CD1c-positive myeloid dendritic cell (primary cell): ENCODE data around the gene NAA40.

ENCODE experiments used
- DNase-seq: peaks from one replicate; pipeline ENCODE4 v3.0.0-alpha.2; 2016; ENCODE audit errors: extremely low spot score

The NAA40 gene

DNA sequence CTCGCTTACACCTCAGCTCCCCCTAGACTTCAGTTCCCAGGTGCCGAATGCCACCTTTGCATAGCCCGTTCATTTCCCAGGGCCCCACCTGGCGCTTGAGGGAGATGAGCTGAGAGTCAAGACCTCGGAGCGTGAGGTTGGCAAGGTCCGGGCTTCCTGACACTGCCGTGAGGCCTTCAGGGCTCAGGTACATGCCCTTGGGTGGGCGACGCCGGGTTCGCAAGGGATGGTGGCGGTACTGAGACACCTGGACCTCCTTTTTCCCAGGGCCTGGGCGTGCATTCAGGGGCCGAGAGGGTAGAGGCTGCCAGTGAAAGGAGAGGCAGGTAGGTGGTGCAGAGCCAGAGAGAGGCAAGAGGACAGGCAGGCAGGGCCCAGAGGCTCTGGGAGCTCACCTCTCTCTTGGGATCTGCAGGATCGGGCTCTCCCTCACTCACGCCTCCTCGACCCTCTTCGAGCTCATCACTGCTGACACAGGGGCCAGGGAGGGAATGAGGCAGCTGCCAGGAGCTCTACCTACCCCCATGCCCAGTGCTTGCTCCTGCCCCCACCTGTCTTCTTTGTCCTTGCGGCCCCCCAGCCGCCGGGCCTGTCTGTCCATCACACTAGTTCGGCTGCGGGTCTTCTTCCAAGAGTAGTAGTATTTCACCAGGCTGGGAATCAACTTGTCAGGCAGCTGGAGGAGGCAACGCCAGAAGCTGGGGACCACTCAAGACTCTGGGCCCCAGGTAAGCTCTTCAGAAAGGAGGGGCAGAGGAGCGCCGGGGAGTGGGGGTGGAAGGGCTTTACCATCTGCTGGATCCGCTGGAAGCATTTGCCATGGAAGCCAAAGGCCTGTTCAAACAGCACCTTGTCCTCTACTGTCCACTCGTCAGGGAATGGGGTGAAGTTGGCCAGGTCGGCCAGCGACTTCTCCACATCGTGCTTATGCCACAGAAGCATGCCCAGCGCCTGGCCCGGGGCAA is 24.7 kb upstream of the NAA40 start:
- DNase-seq = no peak

DNA sequence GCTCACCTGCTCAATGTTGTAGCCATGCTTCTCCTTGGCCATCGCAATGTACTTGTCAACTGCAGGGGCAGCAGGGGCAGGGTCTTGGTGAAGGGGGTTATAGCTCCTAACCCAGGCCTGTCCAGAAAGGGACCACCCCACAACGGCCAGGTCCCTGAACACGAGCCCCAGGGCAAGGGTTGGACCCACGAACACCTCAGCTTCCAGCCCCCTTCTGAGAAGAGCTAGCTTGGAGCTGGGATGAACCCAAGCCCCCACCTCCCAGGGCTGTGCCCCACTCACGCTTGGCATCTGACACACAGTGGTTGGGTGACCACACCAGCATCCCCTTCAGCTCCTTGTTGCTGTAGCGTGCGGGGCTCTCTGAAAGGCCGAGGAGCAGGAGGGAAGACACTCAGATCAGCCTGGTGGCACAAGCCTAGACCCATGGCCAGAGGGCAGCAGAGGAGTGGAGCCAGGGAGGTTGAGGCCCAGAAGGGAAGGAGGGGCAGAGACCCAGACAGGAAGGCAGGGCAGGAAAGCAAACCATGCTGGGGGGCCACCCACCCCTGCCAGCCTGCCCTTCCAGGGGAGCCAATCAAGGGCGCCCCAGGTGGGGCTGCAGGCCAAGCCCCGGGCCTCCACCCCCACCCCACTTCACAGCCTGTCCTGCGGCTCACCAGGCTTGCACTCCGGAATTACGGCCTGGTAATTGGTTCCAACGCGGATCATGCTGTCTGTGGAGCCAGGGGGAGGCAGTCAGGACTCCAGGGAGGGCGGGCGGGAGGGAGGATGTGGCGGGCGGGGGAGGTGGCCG is 23.7 kb upstream of the NAA40 start:
- no peak for DNase-seq

DNA sequence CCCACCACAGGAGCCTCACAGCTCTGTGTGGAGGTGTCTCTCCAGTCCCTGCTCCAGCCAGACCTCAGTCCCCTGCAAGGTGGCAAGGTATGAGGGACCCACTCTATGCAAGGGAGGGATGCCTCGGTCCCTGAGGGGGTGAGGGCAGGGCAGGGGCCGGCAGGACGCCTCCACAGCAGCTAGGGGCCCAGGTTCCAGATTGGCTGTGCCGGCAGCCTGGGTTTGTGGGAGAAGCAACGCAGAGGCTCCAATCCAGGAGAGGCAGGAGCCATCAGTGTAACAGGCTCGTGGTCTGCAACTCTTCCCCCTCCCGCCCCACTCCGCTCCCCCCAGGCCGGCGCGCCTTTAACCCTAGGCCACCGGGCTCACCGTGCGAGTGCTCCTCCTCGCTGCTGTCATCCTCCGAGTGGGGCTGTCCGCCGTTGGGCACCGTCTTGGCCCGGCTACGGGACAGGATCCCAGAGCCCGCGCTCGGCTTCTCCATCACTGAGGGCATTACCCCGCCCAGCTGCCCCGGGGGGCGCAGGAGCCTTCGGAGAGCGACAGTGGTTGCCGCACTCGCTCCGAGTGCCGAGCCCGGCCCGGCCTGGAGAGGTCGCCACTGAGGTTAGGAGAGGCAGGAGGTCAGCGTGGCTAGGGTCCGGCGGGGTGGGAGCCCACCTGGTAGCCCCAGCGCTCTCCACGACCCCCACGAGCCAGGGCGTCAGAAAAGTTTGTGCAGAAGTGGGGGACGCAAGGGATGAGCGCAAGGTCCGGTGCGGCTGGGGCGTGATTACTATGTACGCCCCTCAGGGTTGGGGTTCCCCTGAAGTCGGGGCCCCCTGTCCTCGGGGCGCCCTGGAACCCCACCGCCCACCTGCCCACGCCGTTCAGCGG is 22.6 kb upstream of the NAA40 start:
- no peak for DNase-seq

DNA sequence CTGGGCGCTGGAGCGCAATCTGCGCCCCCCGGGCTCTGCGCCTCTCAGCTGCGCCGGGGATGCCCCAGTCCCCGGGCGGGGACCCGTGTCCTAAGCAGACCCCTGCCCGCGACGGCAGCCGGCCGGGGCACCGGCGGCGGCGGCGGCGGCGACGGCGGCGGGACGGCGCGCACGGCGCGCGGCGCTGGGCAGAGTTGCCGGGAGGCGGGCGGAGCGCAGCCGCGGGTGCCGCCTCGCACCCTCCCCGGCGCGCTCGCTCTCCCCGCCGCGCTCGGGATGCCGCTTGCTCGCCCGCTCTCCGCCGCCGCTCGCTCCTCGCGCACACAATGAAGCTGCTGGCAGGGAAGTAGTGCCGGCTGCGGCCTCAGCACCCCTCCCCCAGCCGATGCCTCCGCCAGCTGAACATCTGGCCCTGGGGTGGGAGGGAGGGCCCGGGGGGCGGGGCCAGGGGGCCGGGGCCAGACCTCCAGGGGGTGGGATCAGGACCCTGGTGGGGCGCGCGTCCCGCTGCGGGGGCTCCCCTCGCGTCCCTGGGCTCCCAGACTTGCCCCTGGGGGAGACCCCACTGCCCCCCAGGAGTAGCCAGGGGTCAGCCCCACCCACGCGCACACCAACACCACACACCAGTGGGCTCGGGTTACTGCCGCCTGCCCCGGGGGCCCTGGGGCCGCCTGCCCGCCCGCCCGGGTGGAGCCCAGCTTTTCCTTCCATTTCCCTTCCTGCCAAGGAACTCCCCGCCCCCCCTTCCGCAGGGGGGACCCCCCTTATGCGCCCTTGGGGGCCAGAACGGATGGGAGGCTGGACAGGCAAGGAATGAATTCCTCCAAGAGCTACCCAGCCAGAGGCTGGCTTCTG is 21.7 kb upstream of the NAA40 start, which contains the start of gene RCOR2:
TSS of gene RCOR2 (minus strand) at position 328 of the 855 bp plus-strand sequence. CDS start 708 bp downstream, outside the sequence.
- DNase-seq = peak; percentile 68

DNA sequence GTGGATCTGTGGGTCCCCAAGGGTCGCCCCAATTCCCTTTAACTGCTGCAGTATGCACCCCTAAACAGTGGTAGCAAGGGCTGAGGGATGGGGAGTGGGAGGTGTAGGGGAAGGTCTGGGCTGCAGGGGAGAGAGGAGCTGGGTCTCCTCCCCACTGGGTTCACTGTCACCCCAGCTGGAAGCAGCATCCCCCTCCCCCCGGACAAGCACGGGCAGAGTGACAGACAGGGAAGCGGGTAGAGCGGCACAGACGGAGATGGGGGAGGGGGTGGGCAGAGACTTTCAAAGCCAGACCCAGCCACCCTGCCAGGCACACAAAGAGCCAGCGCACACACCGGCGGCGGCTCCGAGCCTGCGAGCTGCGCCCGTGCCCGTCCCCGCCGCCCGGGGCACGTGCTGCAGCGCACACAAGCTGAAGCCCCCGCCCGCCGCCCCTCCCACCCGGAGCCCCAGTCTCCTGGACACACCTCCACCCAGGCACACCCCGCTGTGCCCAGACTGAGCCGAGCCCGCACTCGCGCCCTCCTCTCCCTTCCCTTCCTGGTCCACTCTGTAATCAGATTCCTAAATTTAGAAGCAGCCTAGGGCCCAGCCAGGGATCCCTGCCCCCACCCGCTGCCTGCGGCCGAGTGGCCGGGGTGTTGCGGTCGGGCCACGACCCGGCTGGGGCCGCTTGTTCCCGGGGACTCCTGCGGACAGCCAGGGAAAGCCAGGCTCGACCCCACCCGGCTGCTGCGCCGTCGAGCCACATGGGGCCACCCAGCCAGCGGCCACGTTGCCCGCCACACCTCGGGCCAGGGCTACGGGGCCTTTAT is 20.9 kb upstream of the NAA40 start:
- DNase-seq = no peak

DNA sequence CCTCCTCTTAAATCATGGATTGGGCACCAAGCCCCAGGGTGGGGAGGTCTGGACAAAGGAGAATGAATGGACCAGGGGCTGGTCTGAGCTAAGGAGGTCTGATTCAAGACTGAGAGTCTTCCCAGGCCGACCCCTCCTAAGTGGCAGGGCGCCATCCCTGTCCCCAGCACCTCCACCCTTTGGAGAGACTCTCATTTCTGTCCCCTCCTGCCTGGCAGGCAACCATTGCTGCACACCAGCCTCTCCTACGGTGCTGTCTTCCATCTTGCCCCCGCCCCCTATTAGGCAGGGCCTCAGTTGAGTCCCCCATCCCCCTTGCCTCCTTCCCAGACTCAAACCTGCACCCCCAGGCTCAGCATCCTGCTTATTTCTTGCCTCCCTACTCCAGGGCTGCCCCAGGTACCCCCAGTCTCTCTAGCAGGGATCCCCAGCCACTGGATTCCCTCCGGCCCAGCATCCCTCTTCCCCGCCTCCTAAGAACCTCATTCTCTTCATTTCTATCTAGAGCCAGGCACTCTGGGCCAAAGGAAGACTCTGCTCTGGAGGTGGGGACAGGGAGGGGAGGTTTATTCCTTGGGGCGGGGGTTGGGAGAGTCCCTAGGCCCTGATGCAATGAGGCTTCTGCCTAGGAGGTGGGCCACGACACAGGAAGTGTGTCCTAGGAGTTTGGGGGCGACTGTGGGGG is 20.2 kb upstream of the NAA40 start:
- DNase-seq = no peak

DNA sequence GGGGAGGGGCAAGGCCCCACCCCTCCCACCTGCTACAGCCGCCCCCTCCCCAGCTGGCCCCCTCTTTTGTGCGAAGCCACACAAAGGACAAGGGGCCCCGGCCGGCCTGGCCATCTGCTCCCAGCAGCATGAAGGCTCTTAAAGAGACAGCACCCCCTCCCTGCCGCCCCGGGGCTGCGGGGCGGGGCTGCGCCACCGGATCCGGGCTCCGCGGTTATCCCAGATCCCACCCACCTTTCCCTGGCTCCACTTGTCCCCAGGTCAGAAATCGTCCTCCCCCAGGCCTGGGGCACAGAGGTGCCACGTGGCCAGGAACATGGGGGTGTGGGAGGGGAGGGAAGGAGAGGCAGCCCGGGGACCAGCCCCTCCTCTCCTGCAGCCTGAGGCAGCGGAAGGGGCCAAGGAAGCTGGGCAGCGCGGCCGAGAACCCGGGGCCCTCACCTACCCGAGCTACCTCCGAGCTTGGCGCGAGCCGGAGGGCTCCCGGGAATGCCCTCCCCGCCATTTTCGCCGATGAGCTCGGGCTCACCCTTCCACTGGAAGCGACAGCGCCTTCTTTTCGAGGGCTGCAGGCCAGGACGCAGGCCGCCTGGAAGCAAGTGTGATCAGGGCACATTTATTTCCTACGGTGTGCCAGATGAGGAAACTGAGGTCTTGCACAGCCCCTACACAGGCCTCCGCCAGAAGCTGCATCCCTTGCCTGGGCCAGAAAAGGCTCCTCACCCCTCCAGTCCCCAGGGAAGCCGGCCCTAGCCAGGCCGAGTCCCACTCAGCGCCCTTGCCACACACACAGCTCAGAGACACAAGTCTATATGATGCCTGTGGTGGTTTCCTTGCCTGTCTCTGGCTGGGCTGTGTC is 19.3 kb upstream of the NAA40 start:
- no peak for DNase-seq

DNA sequence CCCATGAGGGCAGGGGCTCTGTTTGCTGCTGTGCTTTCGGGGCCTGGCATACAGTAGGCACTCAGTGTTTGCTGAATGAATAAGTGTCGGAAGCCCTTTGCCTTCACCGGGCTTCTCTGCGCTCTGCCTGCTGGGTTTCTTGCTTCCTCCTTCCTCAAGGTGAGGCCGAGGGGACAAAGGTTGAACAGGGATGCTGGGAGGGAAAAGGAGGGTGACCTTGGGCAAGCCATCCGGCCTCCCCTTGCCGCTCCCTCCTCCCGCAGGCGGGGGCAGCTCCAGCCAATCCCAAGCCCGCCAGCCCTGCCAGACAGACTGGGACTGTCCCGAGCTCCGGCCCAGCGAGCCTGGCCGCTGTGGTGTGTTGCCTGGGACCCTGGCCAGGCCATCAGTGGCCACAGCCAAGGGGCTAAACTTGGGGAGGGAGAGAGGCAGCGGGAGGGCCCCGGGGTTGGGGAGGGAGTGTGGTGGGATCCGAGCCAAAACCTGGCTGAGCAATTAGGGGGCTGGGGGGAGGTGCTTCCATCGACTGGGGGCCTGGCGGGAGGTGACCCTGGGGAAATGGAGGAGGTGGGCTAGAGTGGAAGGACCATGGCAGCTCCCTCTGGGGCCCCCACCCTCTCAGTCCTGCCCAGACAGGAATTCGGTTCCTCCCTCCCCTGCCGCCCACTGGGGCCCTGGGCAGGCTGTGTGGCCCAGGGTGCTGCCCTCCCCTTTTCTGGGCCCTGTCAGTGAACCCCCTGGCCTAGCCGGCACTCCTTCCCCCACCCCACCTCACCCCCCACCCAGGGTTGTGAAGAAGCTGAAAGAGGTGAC is 18.5 kb upstream of the NAA40 start:
- no peak for DNase-seq

DNA sequence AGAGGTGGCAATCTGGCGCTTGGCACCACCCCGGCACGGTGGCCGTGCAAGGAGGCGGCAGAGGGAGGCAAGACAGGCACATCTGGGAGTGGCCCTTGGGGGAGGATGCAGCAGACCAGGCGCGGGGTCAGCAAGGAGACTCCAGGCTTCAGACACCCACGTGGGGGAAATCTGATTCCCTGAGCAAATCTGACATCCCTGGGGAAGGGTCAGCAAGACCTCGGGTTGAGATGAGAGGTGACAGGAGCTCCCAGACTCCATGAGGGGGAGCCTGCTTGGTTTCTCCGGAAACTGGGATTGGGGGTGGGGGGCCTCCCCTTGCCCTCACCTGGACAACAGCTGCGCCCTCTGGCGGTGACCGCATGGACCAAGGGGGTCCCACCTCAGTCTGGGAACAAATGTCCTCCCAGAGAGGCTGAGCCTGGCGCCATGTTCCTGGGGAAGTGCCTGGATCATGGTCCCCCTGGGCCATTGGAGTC is 17.8 kb upstream of the NAA40 start:
- no peak for DNase-seq

DNA sequence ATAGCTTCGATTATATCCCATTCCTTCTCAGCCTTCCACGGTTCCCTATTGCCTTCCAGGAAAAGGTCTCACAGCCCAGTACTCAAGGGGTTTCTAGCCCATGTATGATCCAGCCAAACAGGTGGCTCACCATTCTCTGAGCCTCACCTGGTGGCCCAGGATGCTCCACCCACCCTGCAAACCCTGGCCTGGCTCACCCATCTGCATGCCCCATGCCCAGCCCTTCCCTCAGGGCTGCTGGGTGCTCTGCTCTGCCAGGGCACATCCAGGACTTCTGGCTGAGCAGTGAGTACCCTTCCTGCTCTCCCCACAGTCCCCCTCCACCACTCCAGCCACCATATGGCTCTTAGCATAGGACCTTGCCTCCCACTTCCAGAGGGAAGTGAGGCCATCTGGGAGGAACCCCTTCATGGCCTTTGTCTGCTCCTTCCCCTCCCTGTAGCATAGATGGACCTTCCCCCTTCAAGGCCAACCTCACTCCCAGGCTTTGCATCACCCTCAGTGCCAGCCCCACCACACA is 16.1 kb upstream of the NAA40 start:
- DNase-seq = no peak

DNA sequence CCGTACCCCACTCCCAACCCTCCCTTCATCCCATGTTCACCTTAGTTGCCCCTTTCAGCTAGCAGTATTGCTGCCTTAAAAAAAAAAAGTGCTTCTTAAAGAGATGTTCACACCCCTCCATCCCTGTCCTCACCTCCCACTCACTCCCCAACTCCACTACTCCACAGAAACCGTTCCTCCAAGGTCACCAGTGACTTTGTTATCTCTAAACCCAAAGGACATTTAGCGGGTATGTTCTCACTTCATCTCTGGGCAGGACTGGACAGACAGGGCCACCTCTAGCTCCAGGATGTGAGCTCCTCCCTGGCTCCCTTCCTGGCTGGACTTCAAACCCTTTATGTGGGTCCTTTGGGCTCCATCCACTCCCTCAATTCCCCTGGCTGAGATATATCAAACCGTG is 15.5 kb upstream of the NAA40 start:
- no peak for DNase-seq

DNA sequence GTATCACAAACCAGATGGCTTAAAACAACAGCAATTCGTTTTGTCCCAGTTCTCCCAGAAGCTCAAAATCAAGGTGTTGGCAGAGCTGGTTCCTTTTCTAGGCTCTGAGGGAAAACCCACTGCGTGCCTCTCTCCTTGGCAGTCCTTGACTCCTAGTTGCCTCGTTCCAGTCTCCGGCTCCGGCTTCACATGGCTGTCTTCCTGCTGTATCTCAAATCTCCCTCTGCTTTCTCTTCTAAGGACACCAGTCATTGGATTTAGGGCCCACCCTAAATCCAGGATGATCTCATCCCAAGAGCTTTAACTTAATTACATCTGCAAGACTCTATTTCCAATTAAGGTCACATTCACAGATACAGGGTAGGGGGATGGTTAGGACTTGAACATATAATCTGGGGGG is 9.2 kb upstream of the NAA40 start:
- DNase-seq = no peak

DNA sequence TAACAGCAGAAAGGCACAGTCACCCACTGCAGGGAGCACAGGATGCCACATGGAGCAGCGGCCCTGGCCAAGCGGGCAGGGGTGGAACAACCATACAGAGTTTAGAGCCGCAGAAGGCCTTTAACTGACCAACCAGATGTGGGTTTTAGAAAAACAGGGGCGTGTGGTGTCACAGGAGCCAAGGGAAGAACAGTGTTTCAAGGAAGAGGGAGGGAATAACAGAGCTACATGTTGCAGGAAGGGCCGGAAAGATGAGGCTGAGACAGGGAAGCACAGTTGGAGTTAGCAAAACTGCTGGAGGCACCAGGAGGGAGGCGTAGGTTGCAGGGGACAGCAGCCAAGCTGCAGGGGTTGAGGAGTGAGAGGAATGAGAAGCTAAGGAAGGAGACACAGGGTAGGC is 7.8 kb upstream of the NAA40 start:
- no peak for DNase-seq

DNA sequence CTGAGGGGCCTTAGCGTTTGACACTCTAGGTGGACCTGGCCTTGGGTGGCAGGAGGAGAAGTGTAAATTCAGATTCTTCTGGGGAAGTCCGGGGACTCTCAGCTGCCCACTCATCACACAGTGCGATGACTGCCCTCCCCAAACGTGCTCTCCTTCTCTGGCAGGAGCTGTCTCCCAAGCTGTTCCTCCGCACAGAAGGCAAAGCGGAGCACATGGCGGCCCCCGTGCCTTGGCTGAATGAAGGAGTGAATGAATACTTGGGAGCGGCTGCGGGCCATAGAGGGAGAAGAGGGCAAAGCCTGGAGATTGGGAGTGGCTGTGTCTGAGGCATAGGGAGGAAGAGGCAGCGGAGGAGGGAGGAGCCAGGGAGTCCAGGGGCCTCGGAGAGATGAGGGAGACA is 6.9 kb upstream of the NAA40 start:
- no peak for DNase-seq

DNA sequence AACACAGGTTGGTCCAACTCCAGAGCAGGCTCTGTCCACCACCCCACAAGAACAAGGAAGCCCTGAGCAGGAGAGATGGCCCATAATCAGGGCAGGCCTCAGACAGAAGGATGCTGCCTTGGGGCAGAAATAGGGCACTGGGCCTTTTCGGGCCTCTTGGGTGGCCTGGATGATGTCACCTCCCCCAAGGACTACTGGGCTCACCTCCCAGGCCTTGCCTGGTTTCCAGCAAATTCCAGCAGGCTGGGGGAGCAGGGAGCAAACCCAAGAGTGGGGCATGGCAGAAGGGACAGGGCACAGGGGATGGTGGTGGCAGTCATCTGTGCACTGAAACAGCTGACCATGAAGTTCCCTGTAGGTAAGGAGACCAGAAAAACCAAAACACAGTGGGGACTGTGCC is 5.3 kb upstream of the NAA40 start:
- DNase-seq = no peak

DNA sequence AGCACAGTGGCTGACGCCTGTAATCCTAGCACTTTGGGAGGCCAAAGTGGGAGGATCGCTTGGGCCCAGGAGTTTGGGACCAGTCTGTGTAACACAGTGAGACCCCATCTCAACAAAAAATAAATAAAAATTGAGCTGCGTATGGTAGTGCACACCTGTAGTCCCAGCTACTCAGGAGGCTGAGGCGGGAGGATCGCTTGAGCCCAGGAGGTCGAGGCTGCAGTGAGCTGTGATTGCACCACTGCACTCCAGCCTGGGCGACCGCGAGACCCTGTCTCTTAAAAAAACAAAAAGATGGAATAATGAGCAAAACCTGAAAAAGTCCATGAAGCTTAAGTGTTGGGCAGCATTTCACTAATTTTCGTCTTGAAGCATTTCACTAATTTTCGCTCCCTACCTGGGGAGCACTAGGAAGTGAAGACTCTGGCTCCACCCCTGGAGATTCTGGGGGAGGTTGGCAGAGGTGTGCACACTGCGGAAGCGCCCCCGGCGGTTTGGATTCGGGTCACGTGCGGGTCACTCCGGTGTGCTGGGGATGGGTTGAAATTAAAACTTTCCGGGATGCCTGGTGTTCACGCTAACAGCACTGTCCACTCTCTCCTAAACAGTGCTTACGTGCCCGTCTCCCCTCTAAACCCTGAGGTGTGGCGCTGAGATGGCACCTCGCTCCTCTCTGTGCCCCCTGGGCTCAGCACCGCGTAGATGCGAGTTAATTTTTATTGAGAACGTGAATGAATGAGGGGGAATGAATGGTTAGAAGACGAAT is 906 bp upstream of the NAA40 start:
- no peak for DNase-seq
